ENCODE data around the gene SLC44A1.

Gene SLC44A1

GRCh38 chr9:105438141-105438806 is 193.8 kb downstream of the SLC44A1 start:
- DNase-seq, result no peak

- DNase-seq, result peak; percentile 19 to 54
Measured at GRCh38 chr9:105439428-105439827, 195.0 kb downstream of the SLC44A1 start.

GRCh38 chr9:105441616-105442160 is 197.2 kb downstream of the SLC44A1 start:
- no peak for DNase-seq

GRCh38 chr9:105443121-105443520 is 198.7 kb downstream of the SLC44A1 start:
- no peak for DNase-seq

GRCh38 chr9:105444130-105444529 is 199.7 kb downstream of the SLC44A1 start:
- no peak for DNase-seq

GRCh38 chr9:105445203-105445881 is 200.9 kb downstream of the SLC44A1 start:
- DNase-seq, result no peak

- no peak for DNase-seq
Measured at GRCh38 chr9:105447386-105447813, 202.9 kb downstream of the SLC44A1 start.

GRCh38 chr9:105447814-105448812 is 203.7 kb downstream of the SLC44A1 start, which contains the start of gene FSD1L:
Gene FSD1L, plus strand, starts transcription at chr9:105448034. Its CDS starts 187 bp downstream, at chr9:105448221.
- peak; percentile 92 to 93 for DNase-seq

GRCh38 chr9:105449081-105449480 is 204.6 kb downstream of the SLC44A1 start:
- DNase-seq, result no peak

- DNase-seq, result no peak
Measured at GRCh38 chr9:105452185-105452584, 207.7 kb downstream of the SLC44A1 start.

- no peak for DNase-seq
Measured at GRCh38 chr9:105455836-105456475, 211.5 kb downstream of the SLC44A1 start.

- DNase-seq, result no peak
Measured at GRCh38 chr9:105457560-105458294, 213.3 kb downstream of the SLC44A1 start.

GRCh38 chr9:105458404-105458803 is 214.0 kb downstream of the SLC44A1 start:
- no peak for DNase-seq

GRCh38 chr9:105459336-105459735 is 214.9 kb downstream of the SLC44A1 start:
- peak; percentile 26 to 45 for DNase-seq

GRCh38 chr9:105466898-105467455 is 222.5 kb downstream of the SLC44A1 start:
- no peak for DNase-seq

GRCh38 chr9:105468875-105469274 is 224.4 kb downstream of the SLC44A1 start:
- no peak for DNase-seq

- no peak for DNase-seq
Measured at GRCh38 chr9:105473221-105473620, 228.8 kb downstream of the SLC44A1 start.

- DNase-seq, result peak; percentile 15 to 19
Measured at GRCh38 chr9:105475302-105475701, 230.9 kb downstream of the SLC44A1 start.

- DNase-seq, result no peak
Measured at GRCh38 chr9:105479846-105480245, 235.4 kb downstream of the SLC44A1 start.

GRCh38 chr9:105483618-105484017 is 239.2 kb downstream of the SLC44A1 start:
- no peak for DNase-seq

GRCh38 chr9:105484226-105484625 is 239.8 kb downstream of the SLC44A1 start:
- no peak for DNase-seq

All from inflammatory macrophage treated with lipopolysaccharide for 1 hour (primary cell).